Measurements from ENCODE around the gene OR4C12.
"Not testable (repeated sequence)": the region's sequence is repeated elsewhere in the genome, so short reads cannot be mapped to it uniquely, and the experiment has no call there.

The OR4C12 gene

DNA sequence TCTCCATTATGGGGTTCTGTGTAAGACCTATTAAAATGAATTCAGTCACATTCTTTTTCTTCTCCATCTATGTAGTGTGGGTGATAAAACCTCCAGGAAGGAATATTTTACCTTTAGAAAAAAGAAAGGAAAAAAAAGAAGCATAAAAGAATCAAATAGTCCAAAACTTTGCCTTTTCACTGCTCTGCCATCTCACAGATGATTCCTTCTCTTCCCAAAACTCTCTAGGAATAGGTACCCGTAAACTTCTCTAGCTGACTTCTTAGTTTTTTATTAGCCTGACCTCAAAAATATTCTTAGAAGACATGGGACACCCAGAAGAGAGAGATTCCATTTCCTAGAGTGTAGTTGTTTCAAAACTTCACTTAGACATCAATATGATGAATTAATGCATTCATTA is at the start of gene OR4C12:
Gene OR4C12 (minus strand): TSS at position 101 of the 400 bp plus-strand sequence. CDS start 34 bp downstream, at position 67.
- DNase-seq = not testable (repeated sequence)

DNA sequence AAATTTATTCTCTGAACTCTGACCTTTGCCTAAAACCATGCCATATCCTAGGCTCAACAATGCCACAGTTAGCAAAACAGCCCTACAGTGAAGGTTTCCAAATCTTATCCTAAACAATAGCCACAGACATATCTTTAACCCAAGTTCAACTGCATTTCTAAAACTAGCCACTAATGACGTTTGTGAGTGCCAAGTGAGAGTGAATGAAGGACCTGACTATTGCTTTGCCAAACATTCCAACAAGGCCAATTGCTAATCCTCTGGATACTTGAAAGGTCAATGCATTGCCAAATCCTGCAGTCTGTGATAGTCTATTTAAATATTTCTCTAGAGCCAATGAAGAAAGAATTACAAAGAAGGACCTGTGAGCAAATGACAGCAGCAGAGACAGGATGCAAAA is 47.9 kb upstream of the OR4C12 start:
- no peak for DNase-seq

DNA sequence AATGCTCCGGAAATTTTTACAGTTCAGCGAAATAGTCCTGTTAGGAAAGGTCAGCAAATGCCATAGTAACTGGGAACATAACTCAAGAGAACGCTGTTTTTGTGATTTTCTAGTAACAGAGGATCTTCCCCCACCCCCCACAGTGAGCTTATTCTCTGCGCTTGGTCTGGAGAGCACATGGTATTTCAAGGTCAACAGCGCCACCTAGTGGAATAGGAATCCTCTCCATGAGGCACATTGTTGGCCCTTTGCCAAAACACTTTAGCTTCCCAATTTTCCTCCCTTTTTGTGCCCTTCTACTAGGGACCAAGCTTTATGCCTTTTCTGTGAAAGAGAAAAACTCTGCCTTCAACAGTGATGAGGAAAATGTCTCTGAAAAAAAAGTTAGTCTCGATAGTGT is 13.2 kb upstream of the OR4C12 start:
- no peak for DNase-seq

DNA sequence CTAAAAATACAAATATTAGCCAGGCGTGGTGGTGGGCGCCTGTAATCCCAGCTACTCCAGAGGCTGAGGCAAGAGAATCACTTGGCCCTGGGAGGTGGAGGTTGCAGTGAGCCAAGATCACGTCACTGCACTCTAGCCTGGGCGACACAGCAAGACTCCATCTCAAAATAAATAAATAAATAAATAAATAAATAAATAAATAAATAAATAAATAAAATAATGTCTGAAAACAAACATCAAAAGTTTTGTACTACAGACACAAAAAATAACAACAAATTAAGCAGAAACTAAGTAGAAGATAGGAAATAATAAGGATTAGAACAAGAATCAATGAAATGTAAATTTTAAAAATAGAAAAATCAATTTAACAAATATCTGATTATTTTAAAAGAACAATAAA is 8.9 kb downstream of the OR4C12 start:
- DNase-seq = not testable (repeated sequence)

DNA sequence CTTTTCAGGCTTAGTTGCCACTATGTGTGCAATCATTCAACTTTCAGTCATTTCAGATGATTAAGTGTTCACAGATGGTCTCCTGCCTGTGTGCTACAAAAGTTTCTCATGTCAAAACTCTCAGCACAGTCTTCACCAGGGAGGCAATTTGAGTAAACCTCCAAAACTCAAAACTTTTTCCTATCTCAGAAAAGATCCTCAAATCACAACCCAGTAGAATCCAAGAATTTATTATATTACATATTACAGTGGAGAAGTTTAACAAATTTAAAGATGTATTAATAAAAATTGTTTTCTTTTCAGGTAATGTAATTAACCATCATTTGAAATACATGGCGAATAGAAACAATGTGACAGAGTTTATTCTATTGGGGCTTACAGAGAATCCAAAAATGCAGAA is 30.2 kb downstream of the OR4C12 start, which contains the start of gene OR4C13:
Gene OR4C13 (plus strand): TSS at position 301 of the 400 bp plus-strand sequence. CDS start 32 bp downstream, at position 333.
- no peak for DNase-seq

DNA sequence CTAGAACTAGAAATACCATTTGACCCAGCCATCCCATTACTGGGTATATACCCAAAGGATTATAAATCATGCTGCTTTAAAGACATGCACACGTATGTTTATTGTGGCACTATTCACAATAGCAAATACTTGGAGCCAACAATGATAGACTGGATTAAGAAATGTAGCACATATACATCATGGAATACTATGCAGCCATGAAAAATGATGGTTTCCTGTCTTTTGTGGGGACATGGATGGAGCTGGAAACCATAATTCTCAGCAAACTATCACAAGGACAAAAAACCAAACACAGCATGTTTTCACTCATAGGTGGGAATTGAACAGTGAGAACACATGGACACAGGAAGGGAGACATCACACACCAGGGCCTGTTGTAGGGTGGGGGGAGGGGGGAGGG is 33.6 kb downstream of the OR4C12 start:
- DNase-seq = not testable (repeated sequence)

Measured in amniotic stem cell (primary cell).